NAMALWA (cell line): ENCODE measurements around the gene TTC27.
"Not testable (repeated sequence)": the region's sequence is repeated elsewhere in the genome, so short reads cannot be mapped to it uniquely, and the experiment has no call there.

Experiments
- DNase-seq: peaks from one replicate; pipeline ENCODE4 v3.0.0-alpha.2; 2015; ENCODE audit warnings: low spot score

TTC27 gene

DNA sequence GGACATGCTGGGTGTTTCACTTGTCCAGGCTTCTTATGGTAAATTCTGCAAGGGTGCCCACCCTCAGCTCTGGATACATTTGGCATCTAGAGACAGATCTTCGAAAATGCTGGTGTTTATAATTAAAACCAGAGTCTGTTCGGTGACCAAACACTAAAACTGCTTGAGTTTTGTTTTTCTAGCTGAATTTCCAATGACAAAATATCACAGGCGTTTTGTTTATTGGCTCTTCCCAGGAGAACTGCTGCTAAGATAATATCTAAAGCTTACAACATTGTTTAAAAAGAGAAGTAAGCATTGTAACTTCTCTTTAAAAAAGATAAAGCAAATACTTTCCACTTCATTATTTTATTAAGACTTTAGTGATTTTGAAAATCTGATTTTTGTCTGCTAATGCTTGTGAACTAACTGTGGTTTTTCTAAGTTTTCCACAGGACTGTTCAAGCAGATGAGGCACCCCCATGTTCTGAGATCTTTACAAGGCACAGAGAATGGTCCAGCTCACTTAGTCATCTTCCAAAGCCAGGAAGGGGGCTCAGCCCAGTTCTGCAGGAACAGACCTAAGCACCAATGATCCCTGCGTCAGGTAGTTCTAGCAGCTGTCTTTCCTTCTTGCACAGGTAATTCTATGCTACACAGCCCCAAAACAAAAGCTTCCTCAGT lies 224.1 kb downstream of the TTC27 start:
- no peak for DNase-seq

DNA sequence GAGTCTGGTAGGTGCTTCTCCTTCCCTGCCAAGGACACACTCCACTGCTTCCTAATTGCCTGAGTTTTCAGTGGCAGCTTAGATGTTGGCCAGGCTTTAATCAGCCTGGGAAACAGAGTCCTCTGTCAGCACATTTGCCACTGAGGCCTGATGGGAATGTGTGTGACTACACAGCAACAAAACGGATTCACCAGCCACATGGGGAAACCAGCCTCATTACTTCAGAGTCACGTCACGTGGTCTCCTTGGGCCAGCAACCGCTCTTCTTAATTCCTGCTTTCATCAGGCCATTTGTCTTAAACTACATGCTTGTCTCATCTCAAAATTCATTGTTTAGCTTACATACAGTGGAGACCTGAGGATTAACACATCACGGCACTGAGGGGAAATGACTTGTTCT lies 225.0 kb downstream of the TTC27 start:
- no peak for DNase-seq

DNA sequence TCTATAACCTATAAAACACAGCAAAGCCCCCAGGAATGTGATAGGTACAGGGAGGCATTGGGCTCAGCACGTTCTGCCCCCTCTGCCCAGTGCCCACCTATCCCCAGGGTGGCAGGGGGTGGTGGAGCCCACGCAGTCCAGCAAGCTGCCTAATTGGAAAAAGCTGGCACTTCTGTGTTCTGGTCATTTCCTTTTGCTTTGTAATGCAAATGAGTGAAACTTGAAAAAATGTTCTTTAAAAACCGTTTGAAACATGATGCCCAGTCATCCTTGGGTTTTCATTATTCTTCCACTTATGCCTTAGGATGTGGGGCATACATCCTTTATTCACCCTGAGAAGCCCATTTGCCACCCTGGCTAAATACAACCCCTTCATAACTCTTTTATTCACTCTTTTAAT lies 229.0 kb downstream of the TTC27 start:
- DNase-seq, result no peak

DNA sequence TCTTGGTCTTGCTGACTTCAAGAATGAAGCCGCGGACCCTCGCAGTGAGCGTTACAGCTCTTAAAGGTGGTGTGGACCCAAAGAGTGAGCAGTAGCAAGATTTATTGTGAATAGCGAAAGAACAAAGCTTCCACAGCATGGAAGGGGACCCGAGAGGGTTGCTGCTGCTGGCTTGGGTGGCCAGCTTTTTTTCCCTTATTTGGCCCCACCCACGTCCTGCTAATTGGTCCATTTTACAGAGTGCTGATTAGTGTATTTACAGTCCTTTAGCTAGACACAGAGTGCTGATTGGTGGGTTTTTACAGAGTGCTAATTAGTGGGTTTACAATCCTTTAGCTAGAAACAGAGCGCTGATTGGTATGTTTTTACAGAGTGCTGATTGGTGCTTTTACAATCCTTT lies 230.9 kb downstream of the TTC27 start:
- no peak for DNase-seq

DNA sequence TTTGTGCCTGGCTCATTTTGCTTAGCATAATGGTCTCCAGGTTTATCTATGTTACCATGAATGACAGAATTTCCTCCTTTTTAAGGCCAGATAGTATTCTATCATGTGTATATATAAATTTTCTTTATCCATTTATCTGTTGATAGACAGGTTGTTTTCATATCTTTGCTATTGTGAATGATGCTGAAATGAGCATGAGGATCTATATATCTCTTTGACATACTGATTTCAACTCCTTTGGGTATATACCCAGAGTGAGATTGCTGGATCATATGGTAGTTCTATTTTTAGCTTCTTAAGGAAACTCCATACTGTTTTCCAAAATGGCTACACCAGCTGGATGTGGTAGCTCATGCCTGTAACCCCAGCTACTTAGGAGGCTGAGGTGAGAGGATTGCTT lies 232.5 kb downstream of the TTC27 start:
- DNase-seq, result no peak

DNA sequence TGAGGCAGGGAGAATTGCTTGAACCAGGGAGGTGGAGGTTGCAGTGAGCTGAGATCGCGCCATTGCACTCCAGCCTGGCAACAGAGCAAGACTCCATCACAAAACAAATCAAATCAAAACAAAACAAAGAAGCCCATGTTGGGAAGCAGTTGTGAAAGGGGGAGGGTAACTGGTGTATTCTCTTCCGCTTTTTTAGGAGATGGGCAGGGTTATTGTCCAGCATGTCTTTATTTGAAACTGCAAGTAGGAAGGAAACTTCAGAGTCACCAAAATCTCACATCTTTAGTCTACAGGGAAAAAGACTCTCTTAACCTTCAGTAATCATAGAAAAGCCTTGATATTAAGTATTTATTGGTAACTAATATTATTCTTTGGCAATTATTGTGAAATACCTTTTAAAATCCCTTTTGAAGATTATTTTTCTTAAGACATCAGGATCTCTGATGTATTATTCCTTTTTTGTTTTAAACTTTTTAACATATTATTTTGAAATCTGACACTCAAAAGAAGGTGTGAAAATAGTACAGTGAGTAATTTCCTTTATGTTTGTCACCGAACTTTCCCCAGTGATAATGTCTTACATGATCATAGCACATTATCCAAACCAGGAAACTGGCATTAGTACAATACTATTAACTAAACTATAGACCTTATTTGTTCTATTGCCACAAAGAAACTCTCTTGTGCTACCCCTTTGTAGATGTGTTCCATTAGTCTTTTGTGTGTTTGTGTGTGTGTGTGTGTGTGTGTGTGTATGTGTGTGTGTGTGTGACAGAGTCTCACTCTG lies 234.6 kb downstream of the TTC27 start:
- no peak for DNase-seq

DNA sequence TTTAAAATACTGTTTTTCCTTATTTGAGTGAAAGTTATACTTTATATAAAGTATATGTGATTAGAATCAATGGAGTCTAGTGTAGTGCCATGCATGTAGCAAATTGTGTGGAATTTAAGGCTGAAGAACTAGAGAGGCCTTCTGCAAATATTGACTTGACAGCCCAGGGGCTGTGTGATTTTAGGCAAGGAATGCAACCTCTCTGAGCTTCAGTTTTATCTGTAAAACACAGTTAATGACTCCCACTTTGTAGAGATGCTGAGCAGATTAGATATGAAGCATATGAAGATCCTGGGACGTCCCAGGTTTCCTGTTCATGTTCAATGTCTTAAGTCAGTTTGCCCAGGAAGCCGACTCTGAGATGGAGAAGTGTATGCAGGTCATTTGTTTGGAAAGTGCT lies 235.5 kb downstream of the TTC27 start:
- no peak for DNase-seq

DNA sequence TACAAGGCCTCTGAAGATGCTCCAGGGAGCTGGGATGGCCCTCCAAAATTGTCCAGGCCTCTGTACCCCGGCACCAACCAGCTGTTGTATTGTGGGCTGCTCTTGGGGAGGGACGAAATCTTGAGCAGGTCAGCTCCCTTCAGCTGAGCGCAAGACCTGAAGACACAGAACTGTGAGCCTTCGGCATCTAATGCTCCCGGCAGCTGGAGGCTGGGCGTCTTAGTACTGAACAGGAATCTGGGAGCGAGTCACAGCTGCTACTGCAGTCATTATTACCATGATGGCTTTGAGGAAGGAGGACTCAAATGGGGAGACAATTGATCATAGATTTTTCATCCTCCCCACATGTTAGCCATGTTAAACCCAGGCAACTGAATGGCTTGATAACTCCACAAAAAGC lies 236.0 kb downstream of the TTC27 start:
- DNase-seq, result no peak

DNA sequence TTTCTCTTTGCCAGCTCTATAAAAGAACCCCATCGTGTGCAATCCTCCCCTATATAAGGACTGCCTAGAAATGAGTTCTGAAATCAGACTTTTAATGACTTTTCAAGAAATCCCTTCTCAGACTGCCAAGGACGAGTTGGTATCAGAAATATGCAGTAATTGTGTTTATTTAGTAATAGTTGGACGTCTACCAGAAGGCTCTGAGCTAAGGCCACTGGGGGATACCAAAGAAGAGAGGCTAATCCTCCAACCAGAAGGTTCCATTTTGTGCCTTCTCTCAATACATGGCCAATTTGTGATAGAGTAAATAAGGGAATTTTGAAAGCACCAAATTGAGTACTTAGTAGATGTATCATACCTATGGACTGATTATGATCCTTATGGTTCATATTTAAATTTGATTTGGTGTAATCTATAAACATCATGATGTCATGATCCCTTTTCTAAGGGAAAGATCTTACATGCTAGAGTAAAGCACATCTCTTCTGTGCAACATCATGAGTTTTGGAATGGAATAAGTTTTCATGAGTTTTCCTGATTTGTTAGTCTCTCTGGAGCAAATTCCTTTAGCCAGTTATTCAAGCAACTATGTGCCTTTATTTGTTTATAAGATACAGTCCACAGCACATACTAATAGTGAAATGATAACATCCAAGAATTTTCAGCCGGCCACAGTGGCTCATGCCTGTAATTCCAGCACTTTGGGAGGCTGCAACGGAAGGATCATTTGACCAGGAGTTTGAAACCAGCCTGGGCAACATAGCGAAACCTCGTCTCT lies 236.7 kb downstream of the TTC27 start:
- DNase-seq, result no peak

DNA sequence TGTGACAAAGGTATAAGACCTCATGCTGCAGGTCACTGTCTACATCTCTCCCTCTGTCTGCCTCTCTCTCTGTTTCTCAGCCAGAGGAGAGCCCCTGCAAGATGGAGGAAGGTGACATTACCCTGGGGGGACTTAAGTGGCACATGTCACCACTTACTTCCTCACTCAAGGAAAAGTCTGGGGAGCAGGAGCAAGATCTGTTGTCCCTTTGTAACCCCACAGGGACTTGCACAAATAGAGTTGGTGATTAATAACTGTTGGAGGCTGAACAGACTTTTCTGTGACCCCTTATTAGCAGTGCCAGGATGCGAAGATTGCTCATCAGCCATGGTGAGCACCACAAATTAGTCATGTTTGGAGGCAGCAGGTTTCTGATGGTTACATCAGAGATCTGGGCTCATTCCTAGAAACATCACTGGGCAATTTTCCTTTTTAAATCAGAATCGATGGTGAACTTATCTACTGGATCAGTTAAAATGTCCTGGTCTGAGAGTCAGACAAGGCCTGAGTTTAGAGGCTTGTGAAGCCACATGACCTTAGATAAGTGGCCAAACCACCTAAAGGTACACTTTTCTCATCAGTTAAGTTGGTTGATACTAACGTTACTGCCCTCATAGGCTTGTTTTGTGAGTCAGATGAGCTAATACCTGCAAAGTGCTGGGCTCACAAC lies 237.7 kb downstream of the TTC27 start:
- DNase-seq, result no peak

DNA sequence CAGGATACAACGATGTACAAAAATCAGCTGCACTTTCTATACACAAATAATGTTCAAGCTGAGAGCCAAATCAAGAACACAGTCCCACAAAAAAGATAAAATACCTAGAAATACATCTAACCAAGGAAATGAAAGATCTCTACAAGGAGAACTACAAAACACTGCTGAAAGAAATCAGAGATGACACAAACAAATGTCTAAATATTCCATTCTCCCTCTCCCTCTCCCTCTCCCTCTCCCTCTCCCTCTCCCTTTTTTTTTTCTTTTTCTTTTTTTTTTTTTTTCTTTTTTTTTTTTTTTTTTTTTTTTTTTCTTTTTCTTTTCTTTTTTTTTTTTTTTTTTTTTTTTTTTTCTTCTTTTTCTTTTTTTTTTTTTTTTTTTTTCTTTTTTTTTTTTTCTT lies 238.6 kb downstream of the TTC27 start:
- DNase-seq, result not testable (repeated sequence)
